HEK293T (cell line): ENCODE results near the gene TSNAXIP1.

ENCODE experiments used
- ELF4 ChIP-seq: fragments of 450-650 bp; IDR thresholded peaks from 2 replicates; pipeline ENCODE4 v1.6.1; 2017; ENCODE audit warnings: antibody characterized with exemption
- FOXA1 ChIP-seq: fragments of 450-650 bp; IDR thresholded peaks from 2 replicates; pipeline ENCODE4 v1.6.1; 2016; ENCODE audit warnings: mild to moderate bottlenecking
- FOXK2 ChIP-seq: fragments of 450-650 bp; IDR thresholded peaks from 2 replicates; pipeline ENCODE4 v1.6.1; 2016; ENCODE audit warnings: mild to moderate bottlenecking
- HDGF ChIP-seq: fragments of 450-650 bp; IDR thresholded peaks from 2 replicates; pipeline ENCODE4 v1.6.1; 2017; ENCODE audit warnings: antibody characterized with exemption, borderline replicate concordance
- NFRKB ChIP-seq: fragments of 450-650 bp; IDR thresholded peaks from 2 replicates; pipeline ENCODE4 v1.6.1; 2016; ENCODE audit warnings: mild to moderate bottlenecking, moderate library complexity
- SP1 ChIP-seq: fragments of 450-650 bp; IDR thresholded peaks from 2 replicates; pipeline ENCODE4 v1.6.1; 2017
- SUZ12 ChIP-seq: fragments of 450-650 bp; IDR thresholded peaks from 2 replicates; pipeline ENCODE4 v1.6.1; 2016; ENCODE audit warnings: mild to moderate bottlenecking
- TF ChIP-seq, protein P1 (sequence below): fragments of 450-650 bp; IDR thresholded peaks from 2 replicates; pipeline ENCODE4 v1.6.1; 2016

GRCh38 chr16:67860589-67861398 lies 54.1 kb downstream of the TSNAXIP1 start:
- TF ChIP-seq FOXK2: no peak
- TF ChIP-seq FOXA1: no peak
- TF ChIP-seq SP1: no peak
- TF ChIP-seq, protein P1, sequence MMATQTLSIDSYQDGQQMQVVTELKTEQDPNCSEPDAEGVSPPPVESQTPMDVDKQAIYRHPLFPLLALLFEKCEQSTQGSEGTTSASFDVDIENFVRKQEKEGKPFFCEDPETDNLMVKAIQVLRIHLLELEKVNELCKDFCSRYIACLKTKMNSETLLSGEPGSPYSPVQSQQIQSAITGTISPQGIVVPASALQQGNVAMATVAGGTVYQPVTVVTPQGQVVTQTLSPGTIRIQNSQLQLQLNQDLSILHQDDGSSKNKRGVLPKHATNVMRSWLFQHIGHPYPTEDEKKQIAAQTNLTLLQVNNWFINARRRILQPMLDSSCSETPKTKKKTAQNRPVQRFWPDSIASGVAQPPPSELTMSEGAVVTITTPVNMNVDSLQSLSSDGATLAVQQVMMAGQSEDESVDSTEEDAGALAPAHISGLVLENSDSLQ: no peak
- no peak for TF ChIP-seq ELF4
- no peak for TF ChIP-seq SUZ12
- no peak for TF ChIP-seq HDGF
- no peak for TF ChIP-seq NFRKB
